Prostate gland (tissue), 2 donors: ENCODE measurements around the gene DCC.

Experiments used
- CTCF ChIP-seq, 4 experiments: fragments of 200-600 bp in 2 of 4; fragments of 450-650 bp in 2 of 4; sonication (generic) in 2 of 4; IDR thresholded peaks; 1 replicate in 3 of 4; 2 replicates in 1 of 4; pipeline ENCODE4 v1.5.1; 2016 to 2019; ENCODE audit warnings: antibody characterized with exemption in 4 of 4, mild to moderate bottlenecking in 2 of 4, moderate library complexity in 2 of 4
- POLR2A ChIP-seq: fragments of 450-650 bp; IDR thresholded peaks from one replicate; pipeline ENCODE4 v1.6.1; 2016; ENCODE audit warnings: antibody characterized with exemption, mild to moderate bottlenecking
- POLR2AphosphoS5 ChIP-seq: sonication (generic); formaldehyde crosslinking; IDR thresholded peaks from one replicate; pipeline ENCODE4 v1.6.1; 2017; ENCODE audit warnings: antibody characterized with exemption

- TF ChIP-seq CTCF (IDR thresholded peaks at IDR 0.05) = no peak
- no peak for TF ChIP-seq POLR2A
- TF ChIP-seq POLR2AphosphoS5 = no peak
Observed at GRCh38 chr18:53004798-53005197, 664.8 kb downstream of the DCC start.
